ENCODE measurements around the gene MAP2K5. TPM values are rescaled to one million over a fixed set of nuclear protein-coding genes. Genes with fewer than 3 reads are reported as not detected.

The MAP2K5 gene
- total RNA-seq, 1 experiment from 2014 or later, result 15.0 TPM

DNA sequence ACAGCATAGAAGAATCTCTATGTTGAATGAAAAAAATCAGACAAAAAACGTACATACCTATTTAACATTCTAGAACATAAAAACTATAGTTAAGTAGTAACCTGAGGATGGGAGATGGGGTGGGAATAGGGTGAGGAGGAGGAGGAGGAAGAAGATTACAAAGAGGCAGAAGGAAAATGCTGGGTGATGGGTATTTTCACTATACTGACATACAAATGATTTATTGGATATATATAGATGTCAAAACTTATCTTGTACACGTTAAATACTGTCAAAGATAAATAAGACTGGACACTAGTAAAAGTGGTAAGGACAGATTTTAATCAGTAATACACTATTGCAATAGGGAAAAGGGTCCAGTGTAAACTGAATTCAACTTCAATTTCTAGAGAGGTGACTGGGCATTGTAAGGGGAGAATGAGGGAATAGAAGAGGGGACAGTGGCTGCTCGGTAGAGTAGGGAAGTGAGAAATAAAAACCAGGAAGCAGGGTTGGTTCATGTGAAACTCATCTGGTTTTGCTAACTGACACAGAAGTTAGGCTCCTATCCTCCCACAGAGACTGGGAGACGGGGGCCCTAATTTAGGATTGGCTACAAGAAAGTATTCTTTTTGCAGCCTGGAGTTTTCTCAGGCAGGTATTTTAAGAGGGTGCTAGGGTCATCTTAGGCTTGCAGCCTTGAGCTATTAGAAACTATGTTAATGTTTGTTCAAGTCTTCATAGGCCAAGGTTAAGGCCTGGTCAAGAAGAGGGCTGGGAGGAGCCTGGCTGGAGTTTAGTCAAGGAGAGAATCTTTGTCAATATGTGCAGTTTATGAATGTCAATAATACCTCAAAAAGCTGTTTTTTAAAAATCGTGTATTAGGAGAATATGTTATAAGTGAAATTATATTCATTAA is 36.6 kb upstream of the MAP2K5 start:
- no peak overlapping the region for H4K8ac ChIP-seq (replicated peaks; ENCODE audit: insufficient read length, low read depth, low read length)
- H3K23ac ChIP-seq (ENCODE audit: insufficient read length, low read depth, low read length), result no peak overlapping the region
- H3K23me2 ChIP-seq (ENCODE audit: insufficient read length, low read depth, low read length, poor library complexity, severe bottlenecking), result no peaks in the 10 kb centered on the region
- H3K27me3 ChIP-seq (ENCODE audit: insufficient read depth, low read length), result no peaks in the 10 kb centered on the region
- no peaks in the 10 kb centered on the region for H3K9me3 ChIP-seq (ENCODE audit: control insufficient read depth, low read depth, low read length)
- H3K9me3 Mint-ChIP-seq, result no peaks in the 10 kb centered on the region
- H3K18ac ChIP-seq (ENCODE audit: insufficient read length, low read depth, low read length), result no peak overlapping the region
- no peak overlapping the region for H3K27ac ChIP-seq (ENCODE audit: insufficient read length, low read depth, low read length)
- H2AK5ac ChIP-seq (ENCODE audit: insufficient read length, low read length), result no peak overlapping the region
- no peak overlapping the region for H4K5ac ChIP-seq (ENCODE audit: insufficient read length, low read depth, low read length)
- H3K79me2 ChIP-seq (ENCODE audit: insufficient read depth, low read length), result no peaks in the 10 kb centered on the region
- 100% methylated on average over 1 of the region's 5 CpGs for WGBS (ENCODE audit: extremely low coverage, insufficient read length, low lambda C conversion rate)
- no peak overlapping the region for H3K27ac Mint-ChIP-seq
- H4K20me1 ChIP-seq (ENCODE audit: control insufficient read depth, insufficient read depth, insufficient read length), result no peaks in the 10 kb centered on the region
- TF ChIP-seq, protein P1, sequence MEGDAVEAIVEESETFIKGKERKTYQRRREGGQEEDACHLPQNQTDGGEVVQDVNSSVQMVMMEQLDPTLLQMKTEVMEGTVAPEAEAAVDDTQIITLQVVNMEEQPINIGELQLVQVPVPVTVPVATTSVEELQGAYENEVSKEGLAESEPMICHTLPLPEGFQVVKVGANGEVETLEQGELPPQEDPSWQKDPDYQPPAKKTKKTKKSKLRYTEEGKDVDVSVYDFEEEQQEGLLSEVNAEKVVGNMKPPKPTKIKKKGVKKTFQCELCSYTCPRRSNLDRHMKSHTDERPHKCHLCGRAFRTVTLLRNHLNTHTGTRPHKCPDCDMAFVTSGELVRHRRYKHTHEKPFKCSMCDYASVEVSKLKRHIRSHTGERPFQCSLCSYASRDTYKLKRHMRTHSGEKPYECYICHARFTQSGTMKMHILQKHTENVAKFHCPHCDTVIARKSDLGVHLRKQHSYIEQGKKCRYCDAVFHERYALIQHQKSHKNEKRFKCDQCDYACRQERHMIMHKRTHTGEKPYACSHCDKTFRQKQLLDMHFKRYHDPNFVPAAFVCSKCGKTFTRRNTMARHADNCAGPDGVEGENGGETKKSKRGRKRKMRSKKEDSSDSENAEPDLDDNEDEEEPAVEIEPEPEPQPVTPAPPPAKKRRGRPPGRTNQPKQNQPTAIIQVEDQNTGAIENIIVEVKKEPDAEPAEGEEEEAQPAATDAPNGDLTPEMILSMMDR (conservative IDR thresholded peaks at IDR 0.05), result no peak
- no peak overlapping the region for H2BK5ac ChIP-seq (ENCODE audit: insufficient read length, low read length)
- no peak overlapping the region for H3K4me3 Mint-ChIP-seq
- no peak overlapping the region for H2AFZ ChIP-seq (ENCODE audit: low read length)
- H3K36me3 Mint-ChIP-seq (ENCODE audit: insufficient read depth in 1 of 3, low read depth in 3 of 3), result no peaks in the 10 kb centered on the region
- no peak overlapping the region for H3T11ph ChIP-seq (ENCODE audit: low read length)
- H3K4me2 ChIP-seq (ENCODE audit: insufficient read depth, insufficient read length, low read length), result no peak overlapping the region
- H3K4ac ChIP-seq (ENCODE audit: low read depth, low read length), result no peak overlapping the region
- no peak overlapping the region for H2BK120ac ChIP-seq (ENCODE audit: low read depth, low read length, poor library complexity, severe bottlenecking)
- no peak overlapping the region for H3K9ac ChIP-seq (ENCODE audit: extremely low read depth, insufficient read length, low read length)
- peaks cover 11 to 16% of the 10 kb centered on the region in 2 experiments for H3K4me1 Mint-ChIP-seq
- no peak overlapping the region for H3K14ac ChIP-seq (ENCODE audit: insufficient read depth, low read length)
- DNase-seq, result no peak
- peaks cover 6% of the 10 kb centered on the region for H3K4me1 ChIP-seq (ENCODE audit: insufficient read depth, low read length)
- H3K27me3 Mint-ChIP-seq (ENCODE audit: low read depth), result no peaks in the 10 kb centered on the region
- H2BK12ac ChIP-seq (ENCODE audit: insufficient read length, low read depth, low read length), result no peak overlapping the region
- H2BK20ac ChIP-seq (ENCODE audit: low read depth, low read length, poor library complexity, severe bottlenecking), result no peak overlapping the region
- no peak overlapping the region for H4K91ac ChIP-seq (ENCODE audit: insufficient read length, low read depth, low read length)
- no peak overlapping the region for H3K56ac ChIP-seq (ENCODE audit: insufficient read length, low read depth, low read length)
- no peak overlapping the region for H2BK15ac ChIP-seq (ENCODE audit: low read depth, low read length)
- H3K79me1 ChIP-seq (ENCODE audit: insufficient read depth, low read depth, low read length, poor library complexity, severe bottlenecking), result no peaks in the 10 kb centered on the region
